ENCODE measurements around the gene TRIM72.

DNA sequence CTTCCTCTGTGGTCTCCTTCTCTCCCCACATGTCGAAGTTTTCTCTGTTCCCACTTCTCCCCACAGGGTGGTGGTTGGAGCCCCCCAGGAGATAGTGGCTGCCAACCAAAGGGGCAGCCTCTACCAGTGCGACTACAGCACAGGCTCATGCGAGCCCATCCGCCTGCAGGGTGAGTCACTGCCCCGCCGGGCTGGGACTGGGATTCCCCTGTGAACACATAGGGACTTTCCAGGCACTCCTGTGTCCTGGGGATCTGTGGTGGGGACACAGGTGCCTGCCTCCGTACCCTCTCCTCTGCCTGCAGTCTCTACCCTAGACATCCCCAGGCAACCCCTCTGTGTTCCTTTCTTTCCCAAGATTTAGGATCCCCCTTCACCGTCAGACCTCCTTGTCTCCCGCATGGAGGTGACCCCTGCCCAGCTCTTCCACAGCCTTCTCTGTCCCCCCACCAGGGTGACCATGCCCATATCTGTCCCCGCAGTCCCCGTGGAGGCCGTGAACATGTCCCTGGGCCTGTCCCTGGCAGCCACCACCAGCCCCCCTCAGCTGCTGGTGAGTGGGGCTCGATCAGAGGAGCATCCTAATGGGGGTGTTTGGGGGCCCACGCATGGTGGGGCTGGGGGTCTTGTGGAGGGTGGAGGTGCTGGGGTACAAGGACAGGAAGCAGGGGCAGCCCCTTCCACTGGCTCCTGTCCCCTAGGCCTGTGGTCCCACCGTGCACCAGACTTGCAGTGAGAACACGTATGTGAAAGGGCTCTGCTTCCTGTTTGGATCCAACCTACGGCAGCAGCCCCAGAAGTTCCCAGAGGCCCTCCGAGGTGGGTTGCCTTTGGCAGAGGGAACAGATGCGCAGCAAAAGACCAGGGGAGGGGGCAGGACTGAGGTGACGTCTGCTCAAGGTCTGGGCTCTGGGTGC is 51.7 kb downstream of the TRIM72 start:
- TF ChIP-seq, protein P1, sequence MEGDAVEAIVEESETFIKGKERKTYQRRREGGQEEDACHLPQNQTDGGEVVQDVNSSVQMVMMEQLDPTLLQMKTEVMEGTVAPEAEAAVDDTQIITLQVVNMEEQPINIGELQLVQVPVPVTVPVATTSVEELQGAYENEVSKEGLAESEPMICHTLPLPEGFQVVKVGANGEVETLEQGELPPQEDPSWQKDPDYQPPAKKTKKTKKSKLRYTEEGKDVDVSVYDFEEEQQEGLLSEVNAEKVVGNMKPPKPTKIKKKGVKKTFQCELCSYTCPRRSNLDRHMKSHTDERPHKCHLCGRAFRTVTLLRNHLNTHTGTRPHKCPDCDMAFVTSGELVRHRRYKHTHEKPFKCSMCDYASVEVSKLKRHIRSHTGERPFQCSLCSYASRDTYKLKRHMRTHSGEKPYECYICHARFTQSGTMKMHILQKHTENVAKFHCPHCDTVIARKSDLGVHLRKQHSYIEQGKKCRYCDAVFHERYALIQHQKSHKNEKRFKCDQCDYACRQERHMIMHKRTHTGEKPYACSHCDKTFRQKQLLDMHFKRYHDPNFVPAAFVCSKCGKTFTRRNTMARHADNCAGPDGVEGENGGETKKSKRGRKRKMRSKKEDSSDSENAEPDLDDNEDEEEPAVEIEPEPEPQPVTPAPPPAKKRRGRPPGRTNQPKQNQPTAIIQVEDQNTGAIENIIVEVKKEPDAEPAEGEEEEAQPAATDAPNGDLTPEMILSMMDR (IDR thresholded peaks at IDR 0.05 in 4 of 5, conservative IDR thresholded peaks at IDR 0.05 in 1 of 5), result no peak
- TF ChIP-seq POLR2A (IDR thresholded peaks at IDR 0.05), result no peak

All from gastrocnemius medialis (tissue), 4 donors.